Measurements from ENCODE around the gene KMT2A. TPM values are rescaled to one million over a fixed set of nuclear protein-coding genes. Genes with fewer than 3 reads are reported as not detected.
"Not testable (repeated sequence)": the region's sequence is repeated elsewhere in the genome, so short reads cannot be mapped to it uniquely, and the experiment has no call there.

KMT2A gene
- total RNA-seq, 2 donors from 2014 or later: 62.6 to 209 TPM

GRCh38 chr11:118401151-118401879 is 35.0 kb upstream of the KMT2A start, which contains the start of gene ATP5MG:
Gene ATP5MG, plus strand, starts transcription at chr11:118401606. Its CDS starts 60 bp downstream, at chr11:118401666.
- DNase-seq: peak; percentile 91 to 94 (median 92)
- Histone ChIP-seq H3K4me1 (peaks cover 32% of the 10 kb centered on the region), H3K27me3 (no peaks in the 10 kb centered on the region), H3K4me3 (peak within 1 kb of the TSS; percentile 76 to 92), H3K9me3 (no peaks in the 10 kb centered on the region), H3K36me3 (replicated peaks in 1 of 2; ENCODE audit: insufficient read depth in 1 of 2, low read depth in 2 of 2) (peaks cover 0 to 2% of the 10 kb centered on the region in 2 donors), H3K27ac (peak within 1 kb of the TSS; percentile 68 to 92 (median 86))
- TF ChIP-seq CTCF (IDR thresholded peaks at IDR 0.05) (peak in 2 of 7 experiments; percentile 14 to 26), POLR2A (IDR thresholded peaks at IDR 0.05) (peak in 2 of 3 donors; percentile 66 to 70)
- WGBS, 2 donors: 0% methylated on average over 25 to 51 of the region's 51 CpGs
- ATAC-seq: peak; percentile 90
- intact Hi-C loops (cut with DNase I): no loop called here

- 1% methylated on average over 22 of the region's 22 CpGs for WGBS, 2 donors
- no peaks in the 10 kb centered on the region for H3K27me3 ChIP-seq
- peak overlapping the region; percentile 76 to 92 for H3K4me3 ChIP-seq
- no peaks in the 10 kb centered on the region for H3K9me3 ChIP-seq
- TF ChIP-seq POLR2A (IDR thresholded peaks at IDR 0.05) (no peak), CTCF (IDR thresholded peaks at IDR 0.05) (no peak)
- H3K4me1 ChIP-seq: peaks cover 32% of the 10 kb centered on the region
- H3K27ac ChIP-seq: peak overlapping the region; percentile 68 to 92 (median 86)
- DNase-seq (no peak), ATAC-seq (peak; percentile 3)
- peaks cover 0 to 2% of the 10 kb centered on the region in 2 donors for H3K36me3 ChIP-seq (replicated peaks in 1 of 2; ENCODE audit: insufficient read depth in 1 of 2, low read depth in 2 of 2)
- intact Hi-C loops (cut with DNase I): no loop called here
Observed at GRCh38 chr11:118401880-118402590, 34.3 kb upstream of the KMT2A start.

GRCh38 chr11:118402594-118402993 is 33.7 kb upstream of the KMT2A start:
- intact Hi-C loops (cut with DNase I); ATAC-seq; H3K9me3 ChIP-seq; H3K36me3 ChIP-seq (replicated peaks in 1 of 2; ENCODE audit: insufficient read depth in 1 of 2, low read depth in 2 of 2); H3K27me3 ChIP-seq; DNase-seq: not testable (repeated sequence)
- 69 to 73% methylated on average over 7 of the region's 7 CpGs for WGBS, 2 donors
- peaks cover 32% of the 10 kb centered on the region for H3K4me1 ChIP-seq
- H3K27ac ChIP-seq: peak overlapping the region in 2 of 4 donors; percentile 89 to 92
- H3K4me3 ChIP-seq: peak overlapping the region in 1 of 2 donors; percentile 92

- Histone ChIP-seq H3K4me3 (no peak overlapping the region), H3K9me3 (no peaks in the 10 kb centered on the region), H3K27me3 (no peaks in the 10 kb centered on the region), H3K4me1 (peaks cover 25% of the 10 kb centered on the region), H3K36me3 (replicated peaks in 1 of 2; ENCODE audit: insufficient read depth in 1 of 2, low read depth in 2 of 2) (peaks cover 0 to 8% of the 10 kb centered on the region in 2 donors), H3K27ac (no peak overlapping the region)
- TF ChIP-seq POLR2A (IDR thresholded peaks at IDR 0.05) (no peak), CTCF (IDR thresholded peaks at IDR 0.05) (no peak)
- WGBS, 2 donors: 68 to 80% methylated on average over 7 of the region's 7 CpGs
- no peak for ATAC-seq
- DNase-seq: peak in 3 of 4 donors; percentile 14 to 31 (median 25)
- intact Hi-C loops (cut with DNase I): no loop called here
Observed at GRCh38 chr11:118406599-118407166, 29.6 kb upstream of the KMT2A start.
